HepG2 (cell line): Measurements from ENCODE around the gene ZNF24. TPM values are rescaled to one million over a fixed set of nuclear protein-coding genes. Genes with fewer than 3 reads are reported as not detected.

Source experiments
- ARID4A ChIP-seq: sonication (generic); formaldehyde crosslinking; IDR thresholded peaks from 2 replicates; pipeline ENCODE4 v1.5.0; 2020; ENCODE audit warnings: mild to moderate bottlenecking, missing genetic modification reagents, borderline replicate concordance
- GATAD1 ChIP-seq: IDR thresholded peaks from 2 replicates; pipeline ENCODE4 v1.6.1; 2016; ENCODE audit warnings: missing genetic modification reagents, missing compliant biosample characterization
- IRX3 ChIP-seq: sonication (generic); formaldehyde crosslinking; IDR thresholded peaks from 2 replicates; pipeline ENCODE4 v1.8.1; 2023; ENCODE audit warnings: mild to moderate bottlenecking, low read depth, missing genetic modification reagents, borderline replicate concordance
- MYNN ChIP-seq: sonication (generic); formaldehyde crosslinking; IDR thresholded peaks from 2 replicates; pipeline ENCODE4 v1.4.0; 2020; ENCODE audit warnings: mild to moderate bottlenecking, low read depth, missing genetic modification reagents
- MZF1 ChIP-seq: sonication (generic); formaldehyde crosslinking; IDR thresholded peaks from 2 replicates; pipeline ENCODE4 v1.8.1; 2023; ENCODE audit warnings: mild to moderate bottlenecking, missing genetic modification reagents, borderline replicate concordance
- NCOA2 ChIP-seq: sonication (generic); formaldehyde crosslinking; IDR thresholded peaks from 2 replicates; pipeline ENCODE4 v1.8.0; 2022; ENCODE audit warnings: inconsistent platforms
- NR3C1 ChIP-seq: sonication (generic); formaldehyde crosslinking; IDR thresholded peaks from 2 replicates; pipeline ENCODE4 v1.4.0; 2020; ENCODE audit warnings: missing genetic modification reagents
- PHB2 ChIP-seq: fragments of 450-650 bp; IDR thresholded peaks from 2 replicates; pipeline ENCODE4 v1.6.1; 2018; ENCODE audit not compliant: partially characterized antibody
- SP1 ChIP-seq, 2 experiments: fragments of 450-650 bp in 1 of 2; sonication (generic) in 1 of 2; formaldehyde crosslinking in 1 of 2; IDR thresholded peaks; 2 replicates each; pipeline versions ENCODE4 v1.4.0 to v1.6.1; 2016 to 2020; ENCODE audit warnings: missing genetic modification reagents in 1 of 2
- XBP1 ChIP-seq: sonication (generic); formaldehyde crosslinking; IDR thresholded peaks from 2 replicates; pipeline ENCODE4 v1.5.0; 2020; ENCODE audit warnings: missing genetic modification reagents
- ZBTB14 ChIP-seq: sonication (generic); formaldehyde crosslinking; IDR thresholded peaks from 2 replicates; pipeline ENCODE4 v1.4.0; 2020; ENCODE audit warnings: missing genetic modification reagents
- ZNF547 ChIP-seq: sonication (generic); formaldehyde crosslinking; IDR thresholded peaks from 2 replicates; pipeline ENCODE4 v1.5.1; 2020; ENCODE audit warnings: mild to moderate bottlenecking, missing genetic modification reagents
- ZNF747 ChIP-seq: sonication (generic); formaldehyde crosslinking; IDR thresholded peaks from 2 replicates; pipeline ENCODE4 v1.8.1; 2023; ENCODE audit warnings: missing genetic modification reagents, mild to moderate bottlenecking, borderline replicate concordance
- ZNF883 ChIP-seq: sonication (generic); formaldehyde crosslinking; IDR thresholded peaks from 2 replicates; pipeline ENCODE4 v1.5.1; 2020; ENCODE audit warnings: mild to moderate bottlenecking, missing genetic modification reagents; ENCODE audit errors: not compliant biosample characterization
- ZSCAN29 ChIP-seq: sonication (generic); formaldehyde crosslinking; conservative IDR thresholded peaks from 2 replicates; pipeline ENCODE4 v1.4.0; 2020; ENCODE audit warnings: mild to moderate bottlenecking, missing genetic modification reagents
- ZSCAN31 ChIP-seq: sonication (generic); formaldehyde crosslinking; IDR thresholded peaks from 2 replicates; pipeline ENCODE4 v1.5.0; 2020; ENCODE audit warnings: low read depth, mild to moderate bottlenecking, missing genetic modification reagents
- polyA plus RNA-seq, 8 experiments: library from polyadenylated mRNA; depleted of rRNA in 3 of 8; stranded (reverse) in 7 of 8; unstranded in 1 of 8; fragments of >200 nt; fragmentation: Illumina TruSeq in 4 of 8; extraction: Trizol in 4 of 8; gene quantifications; 2 replicates each; pipeline versions ENCODE4 v1.2.1 to v1.2.3, GENCODE V29; 2011 to 2016; ENCODE audit warnings: low read depth in 4 of 8, missing spikeins in 1 of 8, mixed read lengths in 1 of 8; ENCODE audit not compliant: insufficient read depth in 1 of 8
- total RNA-seq, 5 experiments: library from RNA; depleted of rRNA; stranded (reverse); fragments of >200 nt; fragmentation: Illumina TruSeq; extraction: Trizol; gene quantifications; 2 replicates each; pipeline ENCODE4 v1.2.3, GENCODE V29; 2016; ENCODE audit warnings: low read depth in 1 of 5
- TF ChIP-seq, protein P1 (sequence below): sonication (generic); formaldehyde crosslinking; IDR thresholded peaks from 2 replicates; pipeline ENCODE4 v1.9.0; 2021; ENCODE audit warnings: missing genetic modification reagents, mild to moderate bottlenecking, borderline replicate concordance
- TF ChIP-seq, protein P2 (sequence below): sonication (generic); formaldehyde crosslinking; IDR thresholded peaks from 2 replicates; pipeline ENCODE4 v1.8.0; 2022; ENCODE audit warnings: mild to moderate bottlenecking, missing genetic modification reagents, borderline replicate concordance

Gene ZNF24
- total and polyA plus RNA-seq, 2 of the 13 experiments (the other 11 are each of a cell fraction or from before 2014, with no cell fraction given): 19.5 to 41.1 TPM

DNA sequence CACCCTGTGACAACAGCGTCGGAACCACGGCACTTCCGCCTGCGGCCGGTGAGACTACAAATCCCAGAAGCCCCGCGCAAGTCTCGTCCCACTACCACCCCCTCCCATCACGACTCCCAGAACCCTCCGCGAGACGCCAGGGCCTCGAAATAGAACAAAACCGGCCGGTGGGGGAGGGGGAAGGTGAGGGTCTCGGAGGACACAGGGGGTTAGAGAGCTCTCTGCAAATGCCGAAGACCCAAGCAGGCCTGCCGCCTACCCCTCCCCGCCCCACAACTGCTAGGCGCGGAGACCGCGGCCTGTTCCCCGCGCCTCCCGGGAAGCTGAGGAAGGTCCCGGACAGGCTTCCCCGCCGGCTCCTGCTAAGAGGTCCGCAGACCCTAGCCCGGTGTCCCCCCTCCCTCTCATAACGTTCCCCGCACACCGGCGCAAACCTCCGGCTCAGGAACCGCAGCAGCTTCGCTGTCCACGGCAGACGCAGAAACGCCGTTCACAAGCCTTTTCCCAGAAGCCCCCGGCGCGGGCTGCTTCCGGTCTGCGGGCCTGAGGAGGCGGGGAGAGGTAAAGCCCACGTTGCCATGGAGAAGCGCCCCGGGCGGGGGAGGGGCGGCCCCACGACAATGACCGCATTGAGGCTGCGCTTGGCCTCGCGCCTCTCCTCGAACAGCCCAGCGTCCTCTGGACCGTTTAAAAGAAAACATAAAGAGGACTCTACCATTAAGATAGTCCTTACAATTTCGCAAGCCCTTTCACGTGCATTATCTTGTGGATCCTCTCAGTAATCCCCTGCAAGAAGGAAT is at the start of gene ZNF24 (continued):
- no peak for TF ChIP-seq IRX3 (CRISPR knock-in tag)
- TF ChIP-seq ZBTB14: no peak
- TF ChIP-seq NCOA2 (CRISPR knock-in tag): peak; percentile 54; the same call in 1 of the 2 replicates
- TF ChIP-seq MZF1 (CRISPR knock-in tag): no peak
- TF ChIP-seq MYNN (CRISPR knock-in tag): no peak
- no peak for TF ChIP-seq PHB2
- peak; percentile 88; the same call in 1 of the 2 replicates for TF ChIP-seq ZNF547 (CRISPR knock-in tag)
- TF ChIP-seq XBP1: no peak; the same call in 1 of the 2 replicates
- TF ChIP-seq, protein P1, sequence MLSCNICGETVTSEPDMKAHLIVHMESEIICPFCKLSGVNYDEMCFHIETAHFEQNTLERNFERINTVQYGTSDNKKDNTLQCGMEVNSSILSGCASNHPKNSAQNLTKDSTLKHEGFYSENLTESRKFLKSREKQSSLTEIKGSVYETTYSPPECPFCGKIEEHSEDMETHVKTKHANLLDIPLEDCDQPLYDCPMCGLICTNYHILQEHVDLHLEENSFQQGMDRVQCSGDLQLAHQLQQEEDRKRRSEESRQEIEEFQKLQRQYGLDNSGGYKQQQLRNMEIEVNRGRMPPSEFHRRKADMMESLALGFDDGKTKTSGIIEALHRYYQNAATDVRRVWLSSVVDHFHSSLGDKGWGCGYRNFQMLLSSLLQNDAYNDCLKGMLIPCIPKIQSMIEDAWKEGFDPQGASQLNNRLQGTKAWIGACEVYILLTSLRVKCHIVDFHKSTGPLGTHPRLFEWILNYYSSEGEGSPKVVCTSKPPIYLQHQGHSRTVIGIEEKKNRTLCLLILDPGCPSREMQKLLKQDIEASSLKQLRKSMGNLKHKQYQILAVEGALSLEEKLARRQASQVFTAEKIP (CRISPR knock-in tag): no peak
- TF ChIP-seq SP1 (IDR thresholded peaks at IDR 0.05): no peak
- no peak for TF ChIP-seq SP1 (CRISPR knock-in tag; IDR thresholded peaks at IDR 0.05)
- peak; percentile 78 for TF ChIP-seq GATAD1
- TF ChIP-seq NR3C1: no peak
- peak; percentile 93 for TF ChIP-seq ARID4A (CRISPR knock-in tag)
- TF ChIP-seq ZNF883: peak; percentile 81
- TF ChIP-seq, protein P2, sequence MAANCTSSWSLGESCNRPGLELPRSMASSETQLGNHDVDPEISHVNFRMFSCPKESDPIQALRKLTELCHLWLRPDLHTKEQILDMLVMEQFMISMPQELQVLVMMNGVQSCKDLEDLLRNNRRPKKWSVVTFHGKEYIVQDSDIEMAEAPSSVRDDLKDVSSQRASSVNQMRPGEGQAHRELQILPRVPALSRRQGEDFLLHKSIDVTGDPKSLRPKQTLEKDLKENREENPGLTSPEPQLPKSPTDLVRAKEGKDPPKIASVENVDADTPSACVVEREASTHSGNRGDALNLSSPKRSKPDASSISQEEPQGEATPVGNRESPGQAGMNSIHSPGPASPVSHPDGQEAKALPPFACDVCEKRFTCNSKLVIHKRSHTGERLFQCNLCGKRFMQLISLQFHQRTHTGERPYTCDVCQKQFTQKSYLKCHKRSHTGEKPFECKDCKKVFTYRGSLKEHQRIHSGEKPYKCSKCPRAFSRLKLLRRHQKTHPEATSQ (CRISPR knock-in tag): no peak
- no peak for TF ChIP-seq ZSCAN31 (CRISPR knock-in tag)
- peak; percentile 72; the same call in 1 of the 2 replicates for TF ChIP-seq ZSCAN29 (CRISPR knock-in tag)
- peak; percentile 60; the same call in 1 of the 2 replicates for TF ChIP-seq ZNF747 (CRISPR knock-in tag)
